ENCODE data around the gene LYST.
A peak's percentile ranks its signal among the peaks of the same experiment; 100 is the strongest.
"Not testable (repeated sequence)": the region's sequence is repeated elsewhere in the genome, so short reads cannot be mapped to it uniquely, and the experiment has no call there.

LYST gene

GRCh38 chr1:235851939-235852338 lies 14.8 kb downstream of the LYST start:
- Histone ChIP-seq H3K36me3 (ENCODE audit: control insufficient read depth in 1 of 2, insufficient read depth in 2 of 2, low read length in 2 of 2) (no peaks in the 10 kb centered on the region), H4K91ac (ENCODE audit: low read depth, low read length) (no peak overlapping the region), H2BK120ac (ENCODE audit: insufficient read depth, low read length, poor library complexity) (no peak overlapping the region), H2BK5ac (ENCODE audit: low read depth, low read length, poor library complexity) (no peak overlapping the region), H3K4me2 (ENCODE audit: low read length) (no peak overlapping the region), H3K23ac (ENCODE audit: low read length) (no peak overlapping the region), H4K8ac (ENCODE audit: low read depth, low read length) (no peak overlapping the region), H3K4ac (ENCODE audit: low read depth, low read length) (no peak overlapping the region), H3K14ac (ENCODE audit: low read length) (no peak overlapping the region), H3K79me1 (ENCODE audit: low read length) (no peaks in the 10 kb centered on the region), H2AFZ (ENCODE audit: insufficient read depth, low read length, poor library complexity) (no peak overlapping the region), H3K4me1 (ENCODE audit: control insufficient read depth in 1 of 2, insufficient read depth in 2 of 2, low read length in 2 of 2) (no peaks in the 10 kb centered on the region), H3K27me3 (ENCODE audit: insufficient read depth, low read length) (no peaks in the 10 kb centered on the region), H3K4me3 (ENCODE audit: low read depth, low read length) (no peak overlapping the region), H4K12ac (ENCODE audit: low read depth, low read length) (no peak overlapping the region), H3K9me3 (ENCODE audit: insufficient read depth, low read depth, low read length) (no peaks in the 10 kb centered on the region), H2BK12ac (ENCODE audit: low read length) (no peak overlapping the region), H2AK5ac (ENCODE audit: low read length) (no peak overlapping the region), H3K18ac (ENCODE audit: low read length) (no peak overlapping the region), H3K27ac (ENCODE audit: low read depth, low read length) (no peak overlapping the region), H3K9ac (ENCODE audit: low read length) (no peak overlapping the region), H3K79me2 (ENCODE audit: control insufficient read depth, insufficient read depth, low read length, poor library complexity) (no peaks in the 10 kb centered on the region)
- no CpG with 5 or more reads among the region's 3 CpGs for WGBS (ENCODE audit: extremely low coverage, insufficient coverage, insufficient read length)
- no peak for DNase-seq

GRCh38 chr1:235848251-235848650 lies 18.5 kb downstream of the LYST start:
- H3K4me1 ChIP-seq (ENCODE audit: control insufficient read depth in 1 of 2, insufficient read depth in 2 of 2, low read length in 2 of 2); H4K91ac ChIP-seq (ENCODE audit: low read depth, low read length); H3K4ac ChIP-seq (ENCODE audit: low read depth, low read length); H4K8ac ChIP-seq (ENCODE audit: low read depth, low read length); DNase-seq; H4K12ac ChIP-seq (ENCODE audit: low read depth, low read length); H3K36me3 ChIP-seq (ENCODE audit: control insufficient read depth in 1 of 2, insufficient read depth in 2 of 2, low read length in 2 of 2); H3K9ac ChIP-seq (ENCODE audit: low read length); H3K27ac ChIP-seq (ENCODE audit: low read depth, low read length); H3K4me2 ChIP-seq (ENCODE audit: low read length); H3K14ac ChIP-seq (ENCODE audit: low read length); H2BK12ac ChIP-seq (ENCODE audit: low read length); H2BK120ac ChIP-seq (ENCODE audit: insufficient read depth, low read length, poor library complexity); H3K18ac ChIP-seq (ENCODE audit: low read length); H3K79me2 ChIP-seq (ENCODE audit: control insufficient read depth, insufficient read depth, low read length, poor library complexity); H2AFZ ChIP-seq (ENCODE audit: insufficient read depth, low read length, poor library complexity); H3K79me1 ChIP-seq (ENCODE audit: low read length); H2BK5ac ChIP-seq (ENCODE audit: low read depth, low read length, poor library complexity); H3K27me3 ChIP-seq (ENCODE audit: insufficient read depth, low read length); H3K9me3 ChIP-seq (ENCODE audit: insufficient read depth, low read depth, low read length); H2AK5ac ChIP-seq (ENCODE audit: low read length); H3K4me3 ChIP-seq (ENCODE audit: low read depth, low read length); H3K23ac ChIP-seq (ENCODE audit: low read length): not testable (repeated sequence)
- WGBS (ENCODE audit: extremely low coverage, insufficient coverage, insufficient read length): no CpG with 5 or more reads among the region's 3 CpGs

GRCh38 chr1:235845656-235846107 lies 21.0 kb downstream of the LYST start:
- not testable (repeated sequence) for H2AFZ ChIP-seq (ENCODE audit: insufficient read depth, low read length, poor library complexity); H3K79me2 ChIP-seq (ENCODE audit: control insufficient read depth, insufficient read depth, low read length, poor library complexity); H3K27ac ChIP-seq (ENCODE audit: low read depth, low read length); H3K27me3 ChIP-seq (ENCODE audit: insufficient read depth, low read length); H4K91ac ChIP-seq (ENCODE audit: low read depth, low read length); H3K4me2 ChIP-seq (ENCODE audit: low read length); H2BK12ac ChIP-seq (ENCODE audit: low read length); H3K9ac ChIP-seq (ENCODE audit: low read length); H4K8ac ChIP-seq (ENCODE audit: low read depth, low read length); H3K4ac ChIP-seq (ENCODE audit: low read depth, low read length); H3K4me3 ChIP-seq (ENCODE audit: low read depth, low read length); H3K18ac ChIP-seq (ENCODE audit: low read length); H3K23ac ChIP-seq (ENCODE audit: low read length); H3K4me1 ChIP-seq (ENCODE audit: control insufficient read depth in 1 of 2, insufficient read depth in 2 of 2, low read length in 2 of 2); DNase-seq; H3K14ac ChIP-seq (ENCODE audit: low read length); H4K12ac ChIP-seq (ENCODE audit: low read depth, low read length); H2AK5ac ChIP-seq (ENCODE audit: low read length); H3K36me3 ChIP-seq (ENCODE audit: control insufficient read depth in 1 of 2, insufficient read depth in 2 of 2, low read length in 2 of 2); H3K79me1 ChIP-seq (ENCODE audit: low read length); H2BK5ac ChIP-seq (ENCODE audit: low read depth, low read length, poor library complexity); H3K9me3 ChIP-seq (ENCODE audit: insufficient read depth, low read depth, low read length)
- no CpG with 5 or more reads among the region's 5 CpGs for WGBS (ENCODE audit: extremely low coverage, insufficient coverage, insufficient read length)
- H2BK120ac ChIP-seq (ENCODE audit: insufficient read depth, low read length, poor library complexity): peak overlapping the region; percentile 20

GRCh38 chr1:235844776-235845175 lies 21.9 kb downstream of the LYST start:
- DNase-seq: no peak
- Histone ChIP-seq H2AFZ (ENCODE audit: insufficient read depth, low read length, poor library complexity) (no peak overlapping the region), H4K8ac (ENCODE audit: low read depth, low read length) (no peak overlapping the region), H3K4me1 (ENCODE audit: control insufficient read depth in 1 of 2, insufficient read depth in 2 of 2, low read length in 2 of 2) (no peaks in the 10 kb centered on the region), H4K12ac (ENCODE audit: low read depth, low read length) (no peak overlapping the region), H3K23ac (ENCODE audit: low read length) (no peak overlapping the region), H4K91ac (ENCODE audit: low read depth, low read length) (no peak overlapping the region), H2BK120ac (ENCODE audit: insufficient read depth, low read length, poor library complexity) (no peak overlapping the region), H3K9ac (ENCODE audit: low read length) (no peak overlapping the region), H2BK12ac (ENCODE audit: low read length) (no peak overlapping the region), H3K36me3 (ENCODE audit: control insufficient read depth in 1 of 2, insufficient read depth in 2 of 2, low read length in 2 of 2) (no peaks in the 10 kb centered on the region), H3K27me3 (ENCODE audit: insufficient read depth, low read length) (no peaks in the 10 kb centered on the region), H3K9me3 (ENCODE audit: insufficient read depth, low read depth, low read length) (no peaks in the 10 kb centered on the region), H3K18ac (ENCODE audit: low read length) (no peak overlapping the region), H3K27ac (ENCODE audit: low read depth, low read length) (no peak overlapping the region), H3K14ac (ENCODE audit: low read length) (no peak overlapping the region), H3K79me1 (ENCODE audit: low read length) (no peaks in the 10 kb centered on the region), H2AK5ac (ENCODE audit: low read length) (no peak overlapping the region), H3K4ac (ENCODE audit: low read depth, low read length) (no peak overlapping the region), H3K4me2 (ENCODE audit: low read length) (no peak overlapping the region), H2BK5ac (ENCODE audit: low read depth, low read length, poor library complexity) (no peak overlapping the region), H3K4me3 (ENCODE audit: low read depth, low read length) (no peak overlapping the region), H3K79me2 (ENCODE audit: control insufficient read depth, insufficient read depth, low read length, poor library complexity) (no peaks in the 10 kb centered on the region)
- WGBS (ENCODE audit: extremely low coverage, insufficient coverage, insufficient read length): no CpG with 5 or more reads among the region's 3 CpGs

All from trophoblast cell (in vitro differentiated cells and primary cell).